Left renal cortex interstitium (tissue), 4 donors: ENCODE results near the gene MICB. TPM values are rescaled to one million over a fixed set of nuclear protein-coding genes. Genes with fewer than 3 reads are reported as not detected.
A peak's percentile ranks its signal among the peaks of the same experiment; 100 is the strongest.
"Not testable (repeated sequence)": the region's sequence is repeated elsewhere in the genome, so short reads cannot be mapped to it uniquely, and the experiment has no call there.

Experiments used
- DNase-seq, 4 donors: peaks; one replicate each; pipeline ENCODE4 v3.0.0-alpha.2; 2013; ENCODE audit warnings: low read depth in 4 of 4, low spot score in 2 of 4, missing footprints in 1 of 4
- polyA plus RNA-seq, 4 donors: library from polyadenylated mRNA; unstranded; fragments of 120-200 nt; gene quantifications; one replicate each; pipeline ENCODE4 v1.2.1, GENCODE V29; 2013; ENCODE audit not compliant: insufficient read length in 4 of 4

The MICB gene
- polyA plus RNA-seq, 4 donors = 0.45 to 1.8 (median 0.88) TPM

DNA sequence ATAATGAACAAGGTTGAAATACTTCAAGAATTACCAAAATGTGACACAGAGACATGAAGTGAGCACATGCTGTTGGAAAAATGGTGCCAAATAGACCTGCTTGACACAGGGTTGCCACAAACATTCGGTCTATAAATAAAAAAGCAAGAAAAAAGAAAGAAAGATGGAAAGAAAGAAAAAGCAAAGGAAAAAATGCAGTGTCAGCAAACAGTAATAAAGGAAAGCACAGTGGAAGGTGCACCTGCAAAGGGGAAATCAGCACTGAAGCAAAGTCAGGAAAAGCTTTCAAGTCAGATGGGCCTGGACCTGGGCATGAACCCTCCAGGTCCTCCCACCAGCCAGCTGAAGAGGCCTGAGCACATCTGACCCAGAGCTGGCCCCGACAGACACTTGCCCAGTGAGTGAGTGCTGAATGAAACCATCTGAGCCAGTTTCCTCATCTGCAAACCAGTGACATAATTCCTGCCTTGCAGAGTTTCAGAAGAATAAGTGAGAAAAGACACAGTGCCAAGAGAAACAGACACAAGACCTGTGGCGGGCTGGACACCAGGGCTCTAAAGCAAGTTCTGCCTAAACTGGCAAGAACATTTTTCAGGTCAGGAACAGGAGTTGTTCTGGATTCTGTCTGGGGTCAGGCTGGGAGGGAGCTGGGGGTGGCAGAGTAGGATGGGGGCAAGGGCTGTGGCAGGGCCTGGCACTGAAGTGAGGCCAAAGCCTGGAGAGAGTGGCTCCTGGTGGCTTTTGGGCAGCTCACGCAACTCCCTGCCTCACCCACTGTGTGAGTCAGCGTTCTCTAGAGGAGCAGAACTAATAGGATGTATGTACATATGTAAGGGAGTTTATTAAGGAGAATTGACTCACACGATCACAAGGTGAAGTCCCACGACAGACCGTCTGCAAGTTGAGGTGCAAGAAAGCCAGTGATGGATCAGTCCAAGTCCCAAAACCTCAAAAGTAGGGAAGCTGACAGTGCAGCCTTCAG is 23.9 kb upstream of the MICB start:
- no peak for DNase-seq

DNA sequence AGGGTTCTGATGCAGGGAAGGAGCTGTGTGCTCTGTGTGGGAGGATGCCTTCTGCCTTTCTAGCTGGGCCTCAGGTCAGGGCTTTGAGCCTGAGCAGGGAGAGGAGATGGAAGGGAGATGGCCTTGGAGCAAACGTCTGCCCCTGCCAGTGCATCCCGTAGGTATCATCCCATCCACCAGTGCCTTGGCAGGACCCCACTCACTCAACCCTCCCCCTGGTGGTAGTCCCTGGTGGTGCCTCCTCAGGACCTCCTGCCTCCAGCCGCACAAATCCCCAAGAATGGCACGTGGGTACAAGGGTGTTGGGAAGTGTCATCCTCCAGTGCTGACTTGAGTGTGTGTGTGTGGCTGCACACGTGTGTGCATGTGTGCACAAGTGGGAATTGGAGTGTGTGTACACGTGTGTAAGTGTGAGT is 23.1 kb upstream of the MICB start:
- no peak for DNase-seq

DNA sequence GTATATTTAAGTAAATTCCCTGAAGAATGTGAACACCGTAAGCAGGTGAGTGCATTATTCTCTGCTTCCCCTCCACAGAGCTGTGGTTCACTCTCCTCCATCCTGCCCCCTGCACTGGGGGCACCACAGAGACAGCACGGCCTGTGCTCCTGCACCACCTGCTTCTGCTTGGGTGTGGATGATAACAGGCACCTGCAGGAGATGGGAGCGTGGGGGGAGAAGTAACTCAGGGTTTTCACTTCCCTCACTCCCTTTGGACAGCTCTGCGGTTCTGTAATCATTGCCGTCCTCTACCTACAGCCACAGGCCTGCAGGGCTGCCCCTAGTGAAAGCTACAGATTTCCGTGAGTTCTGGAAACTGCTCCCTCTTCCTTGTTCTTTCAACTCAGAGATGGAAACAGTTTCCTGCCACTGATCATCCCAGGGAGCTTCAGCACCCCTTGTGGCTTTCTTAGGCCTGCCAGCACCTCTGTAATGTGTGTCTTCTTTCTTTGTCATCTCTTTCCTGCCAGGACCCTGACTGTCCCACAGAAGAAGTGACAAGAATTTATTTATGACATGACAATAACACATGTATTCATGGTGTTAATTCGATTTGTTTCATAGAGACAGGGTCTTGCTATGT is 21.3 kb upstream of the MICB start:
- DNase-seq = no peak

DNA sequence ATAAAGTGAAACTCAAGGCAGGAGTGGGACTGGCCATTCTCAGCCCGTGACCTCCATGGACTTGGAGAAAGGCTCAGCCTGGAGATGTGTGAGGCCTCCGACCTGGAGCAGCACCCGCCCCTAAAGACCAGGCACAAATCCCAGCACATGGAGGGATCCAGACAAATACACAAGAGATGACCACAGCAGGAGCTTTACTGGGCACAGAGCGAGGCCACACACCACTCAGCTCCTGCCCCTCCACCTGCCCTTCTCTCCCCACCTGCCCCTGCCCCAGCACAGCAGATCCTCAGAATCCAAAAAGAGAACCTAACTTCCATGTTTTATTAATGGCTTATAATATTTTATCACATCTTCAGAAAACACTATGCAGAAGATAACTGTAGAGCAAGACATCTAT is 20.4 kb upstream of the MICB start:
- no peak for DNase-seq

DNA sequence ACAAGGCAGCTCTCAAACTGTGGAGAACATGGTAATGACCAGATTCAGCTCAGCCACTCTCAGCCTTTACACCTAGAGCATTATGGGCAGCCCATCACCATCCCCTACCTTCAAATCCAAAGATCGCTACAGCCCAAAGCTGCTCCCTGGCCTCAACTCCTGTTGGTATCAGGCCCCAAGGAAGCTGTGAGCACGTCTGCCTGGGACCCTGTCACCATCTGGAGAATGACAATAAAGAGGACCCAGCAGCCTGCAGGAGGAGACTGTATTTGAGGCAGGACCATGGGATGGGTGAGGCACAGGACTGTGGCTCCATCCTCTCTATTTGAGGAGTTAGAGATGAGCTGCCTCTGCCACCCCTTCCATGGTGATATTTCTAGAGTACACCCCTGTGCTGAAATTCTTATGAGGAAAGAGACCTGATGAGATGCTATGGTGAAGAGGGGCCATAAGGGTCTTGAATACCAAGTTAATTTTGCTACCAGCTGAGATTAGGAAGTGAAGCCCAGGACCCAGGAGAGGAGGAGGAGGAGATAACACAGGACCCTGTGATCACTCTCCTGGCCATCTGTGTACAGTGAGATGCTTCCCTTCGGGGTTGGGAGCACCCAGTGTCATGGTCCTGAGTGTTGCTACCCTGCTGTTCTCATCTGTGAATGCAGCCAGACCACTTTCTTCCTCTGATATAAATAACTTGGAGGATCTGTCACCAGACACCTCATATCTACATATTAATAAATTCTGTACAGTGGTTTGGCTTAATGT is 19.6 kb upstream of the MICB start:
- no peak for DNase-seq

DNA sequence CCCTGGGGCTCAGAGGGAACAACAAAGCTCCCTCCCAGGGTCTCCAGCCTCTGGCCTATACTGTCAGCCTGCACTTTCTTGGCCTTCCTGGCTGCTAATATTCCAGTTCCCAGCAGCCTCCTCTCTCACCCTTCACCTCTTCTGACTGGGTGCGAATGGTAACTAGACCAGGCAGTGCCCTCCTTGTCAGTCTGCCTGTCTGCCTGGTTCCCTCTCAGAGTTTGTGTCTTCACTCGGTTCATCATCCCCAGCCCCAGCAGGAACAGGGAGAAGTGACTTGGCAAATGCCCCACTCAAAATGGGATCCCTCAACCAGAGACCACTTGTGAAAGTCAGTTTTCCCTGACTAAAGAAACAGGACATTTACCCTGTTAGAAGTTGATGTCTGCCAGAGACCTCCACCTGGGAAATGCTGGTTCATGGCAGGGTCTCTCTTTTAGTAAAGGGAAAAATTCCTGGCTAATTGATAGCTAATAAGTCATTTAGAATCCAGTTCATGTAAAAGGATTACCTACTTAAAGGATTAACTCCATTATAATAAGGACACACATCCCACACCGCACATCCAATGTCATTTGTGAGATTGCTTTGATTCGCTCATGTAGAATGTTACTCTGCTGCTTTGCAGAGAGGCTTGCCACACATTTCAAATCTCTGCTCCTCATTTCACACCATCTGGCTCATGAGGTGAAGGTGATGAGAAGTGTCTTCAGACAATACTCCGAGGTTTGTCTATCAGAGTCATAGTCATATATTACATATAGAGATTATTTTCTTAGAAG is 18.6 kb upstream of the MICB start:
- no peak for DNase-seq

DNA sequence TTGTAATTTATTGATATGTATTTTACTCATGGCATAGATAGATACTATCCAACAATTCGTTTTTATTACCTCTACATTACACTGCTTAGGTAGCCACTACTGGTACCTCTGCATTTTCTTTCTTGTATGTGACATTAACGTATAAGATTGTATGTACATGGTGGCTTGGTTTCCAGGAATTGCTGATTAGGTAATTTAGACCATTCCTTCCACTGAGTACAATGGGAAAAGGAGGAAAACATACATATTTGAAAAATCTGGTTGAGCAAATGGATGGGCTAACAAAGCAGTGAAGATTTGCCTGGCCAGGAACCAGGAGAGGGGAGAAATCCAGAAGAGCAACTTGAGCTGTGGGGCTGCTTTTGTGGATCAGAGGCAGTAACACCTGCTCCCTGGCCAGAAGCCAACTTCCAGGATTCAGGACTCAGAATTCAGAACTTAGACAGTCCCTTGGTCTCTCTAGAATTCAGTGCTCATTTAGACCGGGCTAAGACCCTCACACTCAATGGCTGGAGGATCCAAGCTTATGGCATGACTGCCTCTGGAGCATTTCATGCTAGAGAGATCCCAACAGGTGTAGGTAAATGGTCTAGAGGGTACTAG is 17.9 kb upstream of the MICB start:
- DNase-seq = no peak

DNA sequence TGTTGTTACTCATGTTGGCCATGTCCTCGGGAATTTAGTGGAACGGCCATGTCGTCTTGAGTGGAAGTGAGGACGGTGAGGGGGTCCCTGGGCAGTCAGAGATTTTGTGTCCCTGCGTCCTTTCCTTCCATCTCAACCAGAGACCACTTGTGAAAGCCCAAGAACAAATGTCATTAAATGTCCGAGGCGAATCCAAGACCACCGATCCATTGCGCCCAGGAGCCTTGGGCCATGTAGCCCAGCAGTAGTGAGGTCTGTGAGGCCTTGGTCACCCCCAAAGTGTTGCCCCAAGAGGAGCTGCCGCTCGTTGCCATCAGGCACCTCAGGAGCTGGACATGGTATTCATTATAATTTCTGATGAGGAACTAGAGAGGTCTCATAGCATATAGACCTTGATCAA is 17.4 kb upstream of the MICB start:
- DNase-seq = no peak

DNA sequence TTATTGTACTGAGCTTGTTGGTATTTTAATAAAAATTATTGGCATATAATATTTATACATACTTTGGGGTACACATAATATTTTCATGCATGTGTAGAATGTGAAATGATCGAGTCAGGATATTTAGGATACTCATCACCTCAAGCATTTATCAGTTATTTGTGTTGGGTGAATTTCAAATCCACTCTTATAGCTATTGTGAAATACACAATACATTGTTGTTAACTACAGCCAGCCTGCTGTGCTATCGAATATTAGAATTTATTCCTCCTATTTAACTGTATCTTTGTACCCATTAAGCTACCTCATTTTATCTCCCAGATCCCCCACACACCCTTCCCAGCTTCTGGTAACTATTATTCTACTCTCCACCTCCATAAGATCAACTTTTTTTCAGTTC is 14.6 kb upstream of the MICB start:
- no peak for DNase-seq

DNA sequence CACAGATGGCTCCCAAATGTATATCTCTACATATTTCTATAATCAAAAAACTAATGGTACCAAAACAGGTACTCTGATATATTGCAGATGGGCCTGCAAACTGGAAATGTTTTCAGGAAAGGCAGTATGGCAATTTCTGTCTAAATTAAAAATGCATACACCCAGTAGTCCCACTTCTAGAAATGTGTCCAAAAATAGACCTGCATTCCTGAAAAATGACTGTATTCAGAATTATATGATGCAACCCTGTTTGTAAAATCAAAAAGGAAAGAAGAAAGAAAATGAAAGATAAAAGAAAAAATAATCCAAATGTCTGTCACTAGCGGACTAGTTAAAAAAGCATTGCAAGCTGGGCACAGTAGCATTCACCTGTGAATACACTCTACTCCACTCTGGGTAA is 12.9 kb upstream of the MICB start:
- no peak for DNase-seq

DNA sequence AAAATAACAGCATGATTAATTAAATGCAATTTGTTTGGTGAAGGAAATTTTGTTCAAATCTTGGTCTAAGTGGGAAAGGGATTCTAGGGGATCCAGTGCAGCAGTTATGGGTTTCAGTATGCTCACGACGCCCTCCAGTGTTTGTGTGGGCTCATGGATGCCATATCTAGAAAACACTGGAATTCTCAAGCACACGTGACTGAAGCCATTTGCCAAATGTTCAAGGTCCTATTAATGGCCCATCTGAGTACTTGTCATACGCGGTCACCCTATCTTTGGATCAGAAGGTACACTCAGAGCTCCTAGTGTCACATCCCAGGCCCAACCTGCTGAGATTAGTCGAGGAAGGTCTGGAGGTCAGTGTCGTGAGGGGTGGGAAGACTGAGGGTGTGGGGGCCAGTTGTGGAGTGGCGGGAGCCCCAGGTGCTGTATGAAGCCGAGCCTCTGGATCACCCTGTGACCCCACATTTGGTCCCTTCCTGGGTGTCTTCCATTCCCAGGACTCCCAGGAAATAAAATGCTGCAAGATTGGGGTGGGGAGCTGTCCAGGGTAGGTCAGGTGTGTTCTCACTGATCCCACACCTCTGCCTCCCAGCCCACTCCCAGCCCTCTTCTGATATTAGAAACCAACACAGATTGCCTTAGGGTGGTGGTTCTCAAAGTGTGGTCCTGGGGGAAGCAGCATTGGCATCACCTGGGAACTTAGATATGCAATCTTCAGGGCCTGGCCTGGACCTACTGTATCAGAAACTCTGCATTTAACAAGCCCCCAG is 11.7 kb upstream of the MICB start:
- not testable (repeated sequence) for DNase-seq

DNA sequence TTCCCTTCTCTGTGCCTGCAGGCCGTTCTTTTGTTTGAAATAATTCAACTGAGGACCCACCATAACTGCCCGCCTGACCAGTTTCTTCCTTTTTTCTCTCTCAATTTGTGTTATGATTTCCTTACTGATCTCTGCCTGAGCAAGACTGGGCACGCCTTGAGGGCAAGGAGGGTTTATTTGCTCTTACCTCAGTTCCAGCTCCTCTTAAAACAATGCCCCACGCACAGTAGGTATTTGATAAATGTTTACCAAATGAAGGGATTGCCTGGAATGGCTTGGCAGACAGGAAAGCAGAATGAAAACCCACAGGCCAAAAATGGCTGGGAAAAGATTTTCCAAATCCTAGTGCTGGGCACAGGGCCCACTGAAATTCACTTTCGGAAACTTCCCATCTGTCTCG is 10.3 kb upstream of the MICB start:
- DNase-seq = not testable (repeated sequence)

DNA sequence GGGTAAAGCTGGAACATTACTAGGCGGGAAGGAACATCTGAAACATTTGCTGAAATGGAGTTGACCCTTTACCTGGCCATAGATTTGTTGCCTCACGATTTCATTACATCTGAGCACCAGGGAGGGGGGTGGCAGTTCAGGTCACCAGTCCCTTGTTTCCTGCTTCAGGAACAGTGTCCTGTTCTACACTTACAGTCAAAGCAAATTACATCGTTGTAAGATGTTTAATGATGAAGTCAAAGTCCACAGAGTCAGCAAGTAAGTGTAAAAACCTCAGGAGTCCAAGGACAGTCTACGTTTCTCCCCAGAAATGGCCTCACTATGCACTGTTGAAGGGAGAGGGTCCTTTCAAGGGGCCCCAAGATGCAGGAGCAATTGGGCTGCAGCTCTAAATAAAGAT is 8.9 kb upstream of the MICB start:
- DNase-seq = no peak

DNA sequence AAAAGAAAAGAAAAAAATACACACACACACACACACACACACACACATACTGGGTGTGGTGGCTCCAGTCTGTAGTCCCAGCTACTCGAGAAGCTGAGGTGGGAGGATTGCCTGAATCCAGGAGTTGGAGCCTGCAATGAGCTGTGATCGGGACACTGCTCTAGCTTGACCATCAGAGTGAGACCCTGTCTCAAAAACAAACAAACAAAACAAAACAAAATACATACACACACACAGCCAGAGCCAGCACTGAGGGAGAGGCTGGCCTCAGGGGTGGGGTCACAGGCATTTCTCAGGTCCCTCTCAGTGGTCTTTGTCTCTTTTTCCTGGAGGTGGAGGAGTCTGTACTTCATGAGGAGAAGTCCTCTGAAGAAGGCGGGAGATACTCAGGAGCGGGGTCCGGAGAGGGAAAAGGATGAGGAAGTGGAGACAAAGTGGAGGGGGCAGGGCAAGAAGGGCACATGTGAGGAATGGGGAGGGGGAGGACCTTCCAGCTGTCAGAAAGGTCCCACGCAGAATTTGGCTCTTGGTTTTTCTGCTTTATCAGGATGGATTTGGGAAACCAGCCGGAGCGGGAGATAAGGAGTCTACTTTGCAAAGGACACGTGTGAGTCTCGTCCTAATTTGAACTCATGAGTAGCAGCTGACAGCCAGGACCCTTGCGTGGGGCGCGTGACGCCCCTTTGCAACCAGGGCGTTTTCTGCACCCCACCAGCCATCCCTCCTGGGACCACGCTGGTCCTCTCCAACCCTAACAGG is 7.7 kb upstream of the MICB start:
- no peak for DNase-seq

DNA sequence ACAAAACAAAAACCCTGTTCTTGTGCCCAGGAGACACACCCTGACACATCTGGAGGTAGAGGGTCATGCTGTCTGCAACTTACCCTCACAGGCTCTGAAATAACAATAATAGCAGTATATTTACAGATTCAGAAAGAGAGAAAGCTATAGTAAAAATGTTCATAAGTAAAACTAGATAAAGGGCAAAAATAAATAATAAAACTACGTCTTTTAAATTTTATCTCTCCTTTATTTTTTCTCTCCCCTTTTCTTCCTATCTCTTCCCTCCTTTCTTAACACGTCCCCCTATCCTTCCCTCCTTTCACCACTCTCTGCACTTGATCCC is 4.4 kb upstream of the MICB start:
- not testable (repeated sequence) for DNase-seq

DNA sequence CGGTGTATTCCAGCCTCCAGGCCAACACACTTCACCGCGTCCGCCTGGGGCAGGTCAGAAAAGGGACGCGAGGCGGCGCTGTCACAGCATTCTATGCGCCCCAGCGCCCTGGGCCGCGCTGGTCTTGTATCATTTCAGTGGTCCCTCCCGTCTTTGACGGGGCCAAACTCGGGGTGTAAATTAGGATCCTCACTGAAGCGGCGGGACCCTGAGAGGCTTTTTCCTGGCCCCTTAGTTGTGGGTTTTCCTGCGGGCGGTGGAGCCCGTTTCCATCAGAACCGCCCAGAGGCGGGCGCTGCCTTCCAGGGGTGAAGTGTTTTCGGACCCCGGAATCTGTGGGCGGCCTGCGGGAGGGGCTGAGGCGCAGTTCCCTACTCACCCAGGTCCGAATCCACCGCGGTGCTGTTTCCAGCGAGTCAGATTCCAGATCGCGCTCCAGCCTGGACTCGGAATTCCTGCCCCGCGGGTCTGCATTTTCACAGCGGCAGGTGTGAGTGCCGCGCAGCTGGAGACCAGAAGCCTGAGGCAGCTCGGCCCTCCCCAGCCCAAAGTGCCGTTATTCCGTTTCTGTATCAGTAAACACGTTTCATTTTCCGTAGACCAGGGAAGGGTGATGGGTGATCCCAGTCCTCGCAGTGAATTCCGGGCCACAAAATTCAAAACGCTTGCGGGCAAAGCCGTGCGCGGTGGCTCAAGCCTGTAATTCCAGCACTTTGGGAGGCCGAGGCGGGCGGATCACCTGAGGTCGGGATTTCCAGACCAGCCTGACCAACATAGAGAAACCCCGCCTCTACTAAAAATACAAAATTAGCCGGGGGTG is 3.9 kb upstream of the MICB start:
- peak in 2 of 4 donors; percentile 45 to 51 for DNase-seq

DNA sequence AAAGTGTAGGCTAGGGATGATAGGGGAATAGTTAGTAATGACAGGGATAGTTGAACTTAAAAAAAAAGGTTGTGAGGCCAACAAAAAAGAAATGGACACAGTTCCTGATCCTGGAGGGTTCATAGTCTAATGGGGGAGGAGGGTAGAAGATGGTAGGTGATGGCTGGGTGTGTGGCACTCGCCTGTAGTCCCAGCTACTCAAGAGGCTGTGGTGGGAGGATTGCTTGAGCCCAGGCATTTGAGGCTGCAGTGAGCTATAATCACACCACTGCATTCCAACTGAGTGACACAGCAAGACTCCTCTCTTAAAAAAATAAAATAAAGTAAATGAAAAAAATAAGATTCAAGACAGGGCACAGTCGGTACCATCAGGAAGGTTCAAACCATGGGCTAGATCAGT is 2.4 kb upstream of the MICB start:
- DNase-seq = no peak

DNA sequence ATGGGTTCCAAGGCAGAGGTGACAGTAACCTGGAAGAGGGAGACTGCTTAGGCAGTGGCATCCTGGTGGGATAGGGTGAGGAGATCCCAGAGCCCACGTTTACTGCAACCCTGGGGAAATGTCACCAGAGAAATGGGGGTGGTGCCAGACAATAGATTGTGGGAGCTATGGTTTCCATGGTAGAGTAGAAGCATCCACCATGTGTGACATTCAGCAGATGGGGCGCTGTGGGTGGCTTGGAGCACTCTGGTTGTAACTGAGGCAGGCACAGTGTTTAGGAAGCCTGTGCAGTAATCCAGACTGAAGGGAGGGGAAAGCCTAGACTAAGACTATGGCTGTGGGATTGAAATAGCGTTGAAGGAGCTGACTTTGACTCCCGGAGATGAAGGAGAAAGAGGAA is 1.1 kb upstream of the MICB start:
- DNase-seq = not testable (repeated sequence)
